AG09319 (cell line): ENCODE results near the gene LCN10.

ENCODE experiments used
- DNase-seq: peaks from one replicate; pipeline ENCODE4 v3.0.0-alpha.2; 2010; ENCODE audit warnings: low read depth; ENCODE audit errors: extremely low read depth
- TF ChIP-seq, protein P1 (sequence below): IDR thresholded peaks from 2 replicates; pipeline ENCODE4 v1.5.1; 2011; ENCODE audit warnings: low read depth, mild to moderate bottlenecking, inconsistent platforms, low read length, moderate library complexity

LCN10 gene

DNA sequence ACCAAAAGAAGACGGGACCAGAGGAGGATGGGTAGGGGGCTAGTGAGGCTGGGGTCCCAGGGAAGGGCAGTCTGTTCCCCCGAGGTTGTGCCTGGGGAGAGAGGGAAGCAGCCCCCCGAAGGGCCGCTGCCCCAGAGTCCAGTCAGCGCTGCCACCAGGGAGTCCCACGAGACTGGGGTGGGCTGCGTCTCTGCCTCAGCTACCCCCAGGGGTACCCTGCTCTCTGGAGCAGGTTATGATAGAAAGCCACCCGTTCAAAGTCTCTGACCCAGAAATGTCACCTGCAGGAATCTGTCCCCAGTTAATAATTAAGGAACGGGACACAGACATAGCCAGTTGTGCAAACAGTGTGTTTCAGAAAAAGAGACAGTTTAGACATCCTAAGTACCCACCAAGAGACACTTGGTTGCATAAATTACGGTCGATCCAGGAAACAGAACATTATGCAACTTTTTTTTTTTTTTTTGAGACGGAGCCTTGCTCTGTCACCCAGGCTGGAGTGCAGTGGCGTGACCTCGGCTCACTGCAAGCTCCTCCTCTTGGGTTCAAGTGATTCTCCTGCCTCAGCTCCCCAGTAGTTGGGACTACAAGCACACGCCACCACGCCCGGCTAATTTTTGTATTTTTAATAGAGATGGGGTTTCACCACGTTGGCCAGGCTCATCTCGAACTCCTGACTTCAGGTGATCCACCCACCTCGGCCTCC is 44.8 kb downstream of the LCN10 start:
- DNase-seq: no peak
- TF ChIP-seq, protein P1, sequence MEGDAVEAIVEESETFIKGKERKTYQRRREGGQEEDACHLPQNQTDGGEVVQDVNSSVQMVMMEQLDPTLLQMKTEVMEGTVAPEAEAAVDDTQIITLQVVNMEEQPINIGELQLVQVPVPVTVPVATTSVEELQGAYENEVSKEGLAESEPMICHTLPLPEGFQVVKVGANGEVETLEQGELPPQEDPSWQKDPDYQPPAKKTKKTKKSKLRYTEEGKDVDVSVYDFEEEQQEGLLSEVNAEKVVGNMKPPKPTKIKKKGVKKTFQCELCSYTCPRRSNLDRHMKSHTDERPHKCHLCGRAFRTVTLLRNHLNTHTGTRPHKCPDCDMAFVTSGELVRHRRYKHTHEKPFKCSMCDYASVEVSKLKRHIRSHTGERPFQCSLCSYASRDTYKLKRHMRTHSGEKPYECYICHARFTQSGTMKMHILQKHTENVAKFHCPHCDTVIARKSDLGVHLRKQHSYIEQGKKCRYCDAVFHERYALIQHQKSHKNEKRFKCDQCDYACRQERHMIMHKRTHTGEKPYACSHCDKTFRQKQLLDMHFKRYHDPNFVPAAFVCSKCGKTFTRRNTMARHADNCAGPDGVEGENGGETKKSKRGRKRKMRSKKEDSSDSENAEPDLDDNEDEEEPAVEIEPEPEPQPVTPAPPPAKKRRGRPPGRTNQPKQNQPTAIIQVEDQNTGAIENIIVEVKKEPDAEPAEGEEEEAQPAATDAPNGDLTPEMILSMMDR: no peak

DNA sequence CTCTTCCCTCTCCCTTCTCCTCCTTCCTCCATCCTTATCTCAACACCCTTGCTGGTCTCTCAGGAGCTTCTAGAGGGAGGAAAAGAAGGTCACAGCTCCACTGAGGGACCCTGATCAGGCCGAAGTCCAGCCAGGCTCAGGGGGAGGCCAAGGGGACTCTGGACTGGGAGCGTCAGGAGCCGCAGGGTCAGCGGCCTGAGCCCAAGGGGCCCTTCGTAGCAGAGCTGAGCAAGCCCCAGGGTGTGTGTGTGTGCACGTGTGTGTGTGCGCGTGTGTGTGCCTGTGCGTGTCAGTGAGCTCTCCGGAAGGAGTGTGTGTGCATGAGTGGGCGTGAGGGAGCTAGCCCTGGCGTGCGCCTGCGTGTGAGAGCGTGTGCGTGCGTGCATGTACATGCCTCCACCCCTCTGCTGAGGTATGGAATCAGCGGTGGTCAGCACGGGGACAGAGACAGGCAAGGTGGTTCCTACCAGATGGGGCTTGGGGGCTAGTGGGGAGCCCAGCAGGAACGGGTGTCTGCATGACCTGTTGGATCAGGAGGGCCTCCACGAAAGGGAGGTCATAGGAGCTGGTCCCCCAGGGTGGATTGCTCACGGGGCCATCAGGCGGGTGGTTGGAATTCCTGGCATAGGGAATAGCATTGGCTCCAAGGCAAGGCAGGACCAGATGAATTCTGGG is 45.5 kb downstream of the LCN10 start:
- TF ChIP-seq, protein P1: no peak
- no peak for DNase-seq

DNA sequence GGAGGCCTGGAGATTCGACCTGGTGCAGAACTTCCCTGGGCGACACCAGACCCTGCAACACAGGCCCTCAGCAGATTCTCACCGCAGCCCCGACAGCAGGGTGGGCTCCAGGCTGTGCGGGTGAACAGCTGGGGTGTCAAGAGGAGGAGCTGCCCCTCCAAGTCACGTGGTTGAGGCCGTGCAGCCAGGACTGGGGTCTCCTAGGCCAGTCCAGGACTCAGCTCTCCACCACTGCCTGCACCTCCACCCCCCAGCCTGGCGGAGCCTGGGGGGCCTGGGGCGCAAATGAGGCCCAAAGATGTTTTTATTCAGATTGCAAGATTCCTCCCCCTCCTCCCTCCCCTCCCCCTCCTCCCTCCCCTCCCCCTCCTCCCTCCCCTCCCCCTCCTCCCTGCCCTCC is 46.2 kb downstream of the LCN10 start:
- no peak for DNase-seq
- TF ChIP-seq, protein P1: no peak

DNA sequence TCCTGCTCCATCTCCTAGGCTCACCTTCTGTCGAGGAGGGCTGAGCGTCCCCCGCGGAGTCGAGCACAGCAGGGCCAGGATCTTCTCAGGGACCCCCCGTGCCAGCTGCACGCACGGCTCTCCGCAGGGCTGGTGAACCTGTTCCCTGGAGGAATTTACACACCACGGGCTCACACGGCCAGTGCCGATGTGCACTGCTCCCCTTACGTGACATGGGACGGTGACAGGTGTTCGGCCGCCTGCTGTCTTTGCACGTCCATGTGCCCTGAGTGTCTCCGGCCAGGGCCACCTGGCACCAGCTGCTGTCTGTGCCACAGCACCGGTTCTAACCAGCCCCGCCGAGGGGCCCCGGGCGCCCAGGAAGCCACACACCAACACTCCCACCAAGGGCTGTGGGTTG is 46.8 kb downstream of the LCN10 start:
- DNase-seq: no peak
- TF ChIP-seq, protein P1: no peak

DNA sequence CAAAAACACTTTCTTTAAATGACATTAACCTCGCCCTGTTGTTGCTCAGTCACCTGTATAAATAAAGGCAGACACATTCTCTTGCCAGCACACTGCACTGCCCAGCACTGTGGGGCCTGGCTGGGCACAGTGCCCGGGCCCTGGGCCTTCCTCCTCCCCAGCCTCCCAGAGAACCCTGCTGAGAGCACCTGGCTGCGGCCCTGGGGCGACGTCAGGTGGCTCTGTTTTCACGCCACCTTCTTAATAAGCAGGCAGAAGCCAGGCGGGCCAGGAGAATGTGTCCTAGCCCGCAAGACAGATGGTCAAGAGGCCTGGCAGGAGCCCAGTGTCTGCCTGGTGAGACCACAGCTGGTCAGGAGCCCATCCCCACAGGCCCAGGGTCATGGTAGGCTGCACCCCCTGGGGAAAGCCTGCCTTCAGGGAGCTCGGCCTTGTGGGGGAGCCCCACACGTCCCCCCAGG is 47.3 kb downstream of the LCN10 start:
- TF ChIP-seq, protein P1: no peak
- DNase-seq: no peak

DNA sequence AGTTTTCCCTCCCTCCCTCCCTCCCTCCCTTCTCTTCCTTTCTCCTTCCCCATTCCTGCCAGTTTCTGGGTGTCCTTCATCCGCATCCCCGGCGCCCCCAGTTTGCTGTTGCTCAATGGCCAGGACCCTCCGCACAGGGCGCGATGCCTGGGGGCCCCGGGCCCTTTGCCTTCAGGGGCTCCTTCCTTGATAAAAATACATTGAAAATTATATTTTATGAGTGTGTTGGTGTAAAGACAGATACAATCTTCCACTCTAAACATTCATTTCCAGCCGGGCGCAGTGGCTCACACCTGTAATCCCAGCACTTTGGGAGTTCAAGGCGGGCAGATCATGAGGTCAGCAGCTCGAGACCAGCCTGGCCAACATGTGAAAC is 47.9 kb downstream of the LCN10 start:
- TF ChIP-seq, protein P1: no peak
- DNase-seq: no peak

DNA sequence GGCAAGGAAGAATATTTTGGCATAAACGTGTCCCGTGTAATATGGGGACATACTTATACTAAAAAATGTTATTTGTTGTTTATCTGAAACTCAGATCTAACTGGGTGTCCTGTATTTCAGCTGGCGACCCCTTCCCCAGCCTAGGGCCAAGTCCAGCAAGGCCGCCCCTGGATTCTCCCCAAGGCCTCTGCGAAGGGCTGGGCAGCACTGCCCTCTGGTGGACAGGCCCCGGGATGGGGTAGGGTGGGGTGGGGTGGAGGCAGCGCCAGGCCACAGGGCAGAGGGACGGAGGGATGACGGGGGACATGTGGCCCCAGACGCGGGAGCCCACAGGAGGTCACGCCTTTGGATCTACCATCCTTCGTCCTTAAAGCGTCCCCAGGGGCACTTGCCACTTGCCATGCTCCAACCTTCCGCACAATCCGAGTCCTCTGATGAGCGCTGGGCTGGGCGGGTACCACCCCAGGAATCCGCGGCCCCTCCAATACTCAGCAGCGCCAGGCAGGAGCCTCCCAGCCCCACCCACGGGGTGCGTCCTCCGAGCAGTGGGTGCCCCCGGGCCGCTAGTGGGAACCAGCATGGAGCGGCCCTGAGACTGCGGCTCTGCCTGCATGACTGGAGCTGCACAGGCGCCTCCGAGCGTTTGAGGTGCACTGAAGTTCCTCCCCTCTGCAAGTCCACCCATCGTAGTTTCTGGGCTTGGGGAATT is 48.4 kb downstream of the LCN10 start:
- DNase-seq: no peak
- TF ChIP-seq, protein P1: peak; percentile 63
